Fibroblast of lung (primary cell): ENCODE results near the gene ACAA1.

Experiments used
- CTCF ChIP-seq, 2 donors: IDR thresholded peaks in 1 of 2; conservative IDR thresholded peaks in 1 of 2; 1 replicate in 1 of 2; 2 replicates in 1 of 2; pipeline ENCODE4 v1.5.1; 2011 to 2012; ENCODE audit warnings: low read length in 2 of 2, control low read depth in 1 of 2, inconsistent platforms in 1 of 2, low read depth in 1 of 2, mild to moderate bottlenecking in 1 of 2
- EZH2 ChIP-seq: IDR thresholded peaks from 2 replicates; pipeline ENCODE4 v1.5.1; 2012; ENCODE audit warnings: low read length, control low read depth, mild to moderate bottlenecking; ENCODE audit errors: missing control alignments

- TF ChIP-seq EZH2 (no peak), CTCF (conservative IDR thresholded peaks at IDR 0.05 in 1 of 2, IDR thresholded peaks at IDR 0.05 in 1 of 2; ENCODE audit: low read depth in 1 of 2, low read length in 2 of 2) (no peak)
Observed at GRCh38 chr3:38118421-38119247, 18.3 kb downstream of the ACAA1 start.
